DMS153 treated with DMSO at 0.1 percent for 48 hours (cell line): ENCODE results near the gene MICALL1.

Experiments
- DNase-seq: peaks from one replicate; lab custom pipeline; 2025; ENCODE audit not compliant: unreplicated experiment; lab: John Stamatoyannopoulos, UW

Gene MICALL1

GRCh38 chr22:37982151-37982785 is 76.2 kb downstream of the MICALL1 start:
- no peak for DNase-seq

GRCh38 chr22:37982938-37983859 is 77.1 kb downstream of the MICALL1 start:
- no peak for DNase-seq

- DNase-seq, result no peak
These were observed 78.0 kb downstream of the MICALL1 start, which contains the start of gene SOX10 for GRCh38 chr22:37983860-37984791. Gene SOX10 (minus strand): TSS chr22:37984555. CDS start chr22:37983784, 771 bp downstream.

- no peak for DNase-seq
These were observed 79.0 kb downstream of the MICALL1 start for GRCh38 chr22:37985050-37985585.

- no peak for DNase-seq
These were observed 79.7 kb downstream of the MICALL1 start for GRCh38 chr22:37985751-37986281.

- no peak for DNase-seq
These were observed 80.3 kb downstream of the MICALL1 start for GRCh38 chr22:37986371-37986770.

GRCh38 chr22:37989146-37990045 is 83.3 kb downstream of the MICALL1 start:
- DNase-seq, result no peak

- no peak for DNase-seq
These were observed 84.2 kb downstream of the MICALL1 start for GRCh38 chr22:37990301-37990700.

GRCh38 chr22:37990862-37991261 is 84.8 kb downstream of the MICALL1 start:
- DNase-seq, result no peak

GRCh38 chr22:37991731-37992442 is 85.8 kb downstream of the MICALL1 start:
- no peak for DNase-seq
